GM21825 (cell line): ENCODE measurements around the gene PRR23B.
"Not testable (repeated sequence)": the region's sequence is repeated elsewhere in the genome, so short reads cannot be mapped to it uniquely, and the experiment has no call there.

Source experiments
- ATAC-seq: cut with Tn5 transposase; IDR thresholded peaks from one replicate; pipeline ENCODE4 v1.9.1; 2021; ENCODE audit warnings: mild to moderate bottlenecking, moderate library complexity; ENCODE audit not compliant: unreplicated experiment

PRR23B gene

GRCh38 chr3:139020868-139021234 is at the start of gene PRR23B:
PRR23B (minus strand) TSS chr3:139020926; CDS start chr3:139020661, 265 bp downstream.
- no peak for ATAC-seq

- no peak for ATAC-seq
Observed at GRCh38 chr3:139062918-139063317, 42.2 kb upstream of the PRR23B start.

- ATAC-seq, result no peak
Observed at GRCh38 chr3:139052802-139053600, 32.3 kb upstream of the PRR23B start.

- no peak for ATAC-seq
Observed at GRCh38 chr3:139044366-139045210, 23.9 kb upstream of the PRR23B start, which contains the start of gene PRR23C. PRR23C (minus strand) TSS chr3:139044892; CDS start chr3:139044620, 272 bp downstream.

GRCh38 chr3:139043554-139044365 is 23.0 kb upstream of the PRR23B start:
- ATAC-seq, result no peak

- no peak for ATAC-seq
Observed at GRCh38 chr3:139037478-139037877, 16.8 kb upstream of the PRR23B start.

GRCh38 chr3:139032326-139033002 is 11.7 kb upstream of the PRR23B start:
- ATAC-seq, result no peak

GRCh38 chr3:139030576-139030975 is 9.8 kb upstream of the PRR23B start:
- not testable (repeated sequence) for ATAC-seq

- ATAC-seq, result no peak
Observed at GRCh38 chr3:139024968-139025367, 4.2 kb upstream of the PRR23B start.

GRCh38 chr3:139020036-139020867 is 474 bp downstream of the PRR23B start:
- no peak for ATAC-seq

- ATAC-seq, result no peak
Observed at GRCh38 chr3:139016430-139017048, 4.2 kb downstream of the PRR23B start.

- no peak for ATAC-seq
Observed at GRCh38 chr3:139006051-139006716, 14.5 kb downstream of the PRR23B start, which contains the start of gene PRR23A. PRR23A (minus strand) TSS chr3:139006268; CDS start chr3:139006268, 0 bp downstream.

- ATAC-seq, result no peak
Observed at GRCh38 chr3:139005356-139005993, 15.3 kb downstream of the PRR23B start.

GRCh38 chr3:138995706-138996105 is 25.0 kb downstream of the PRR23B start:
- no peak for ATAC-seq

- ATAC-seq, result no peak
Observed at GRCh38 chr3:138987181-138987580, 33.5 kb downstream of the PRR23B start.

GRCh38 chr3:138985932-138986331 is 34.8 kb downstream of the PRR23B start:
- ATAC-seq, result no peak

- ATAC-seq, result no peak
Observed at GRCh38 chr3:138984816-138985215, 35.9 kb downstream of the PRR23B start.

GRCh38 chr3:138976047-138976446 is 44.7 kb downstream of the PRR23B start:
- ATAC-seq, result no peak
